HepG2 (cell line): ENCODE data around the gene SRSF11. TPM values are rescaled to one million over a fixed set of nuclear protein-coding genes. Genes with fewer than 3 reads are reported as not detected.

Experiments used
- CEBPZ ChIP-seq: IDR thresholded peaks from 2 replicates; pipeline ENCODE4 v1.6.1; 2012; ENCODE audit warnings: low read length, improper control_type of control experiment
- GFI1 ChIP-seq: sonication (generic); formaldehyde crosslinking; IDR thresholded peaks from 2 replicates; pipeline ENCODE4 v1.5.0; 2020; ENCODE audit warnings: missing genetic modification reagents, mild to moderate bottlenecking, borderline replicate concordance
- HCFC1 ChIP-seq: fragments of 150-350 bp; IDR thresholded peaks from 2 replicates; pipeline ENCODE4 v1.6.1; 2014; ENCODE audit warnings: low read depth, low read length
- HMG20A ChIP-seq: IDR thresholded peaks from 2 replicates; pipeline ENCODE4 v1.6.1; 2016; ENCODE audit warnings: borderline replicate concordance
- HOXD1 ChIP-seq: sonication (generic); formaldehyde crosslinking; IDR thresholded peaks from 2 replicates; pipeline ENCODE4 v1.5.0; 2020; ENCODE audit warnings: missing genetic modification reagents
- LRRFIP1 ChIP-seq: sonication (generic); formaldehyde crosslinking; conservative IDR thresholded peaks from 2 replicates; pipeline ENCODE4 v1.4.0; 2020; ENCODE audit warnings: missing genetic modification reagents
- MAX ChIP-seq: IDR thresholded peaks from 2 replicates; pipeline ENCODE4 v1.6.1; 2012; ENCODE audit warnings: inconsistent platforms
- MTF2 ChIP-seq: sonication (generic); formaldehyde crosslinking; IDR thresholded peaks from 2 replicates; pipeline ENCODE4 v1.5.0; 2020; ENCODE audit warnings: missing genetic modification reagents, borderline replicate concordance
- NCOA2 ChIP-seq: sonication (generic); formaldehyde crosslinking; IDR thresholded peaks from 2 replicates; pipeline ENCODE4 v1.8.0; 2022; ENCODE audit warnings: inconsistent platforms
- NFAT5 ChIP-seq: sonication (generic); formaldehyde crosslinking; IDR thresholded peaks from 2 replicates; pipeline ENCODE4 v1.4.0; 2020; ENCODE audit warnings: missing genetic modification reagents
- RBM39 ChIP-seq: fragments of 200-400 bp; formaldehyde crosslinking; IDR thresholded peaks from one replicate; pipeline ENCODE4 v1.6.1; 2018; ENCODE audit warnings: antibody characterized with exemption, mild to moderate bottlenecking, low read depth, low read length; ENCODE audit not compliant: poor library complexity, severe bottlenecking
- SMYD3 ChIP-seq: sonication (generic); formaldehyde crosslinking; IDR thresholded peaks from 2 replicates; pipeline ENCODE4 v1.8.1; 2023; ENCODE audit warnings: mild to moderate bottlenecking, missing genetic modification reagents
- SRY ChIP-seq: sonication (generic); formaldehyde crosslinking; IDR thresholded peaks from 2 replicates; pipeline ENCODE4 v1.8.0; 2022; ENCODE audit warnings: mild to moderate bottlenecking, missing genetic modification reagents
- THAP11 ChIP-seq: IDR thresholded peaks from 2 replicates; pipeline ENCODE4 v1.6.1; 2016; ENCODE audit warnings: missing biosample characterization, missing genetic modification reagents
- ZBTB3 ChIP-seq: sonication (generic); formaldehyde crosslinking; IDR thresholded peaks from 2 replicates; pipeline ENCODE4 v1.4.0; 2020; ENCODE audit warnings: low read depth, mild to moderate bottlenecking, moderate library complexity, missing genetic modification reagents, borderline replicate concordance
- ZBTB8A ChIP-seq: sonication (generic); formaldehyde crosslinking; IDR thresholded peaks from 2 replicates; pipeline ENCODE4 v1.4.0; 2020; ENCODE audit warnings: mild to moderate bottlenecking, low read depth, missing genetic modification reagents, borderline replicate concordance
- ZNF333 ChIP-seq: sonication (generic); formaldehyde crosslinking; IDR thresholded peaks from 2 replicates; pipeline ENCODE4 v1.4.0; 2020; ENCODE audit warnings: mild to moderate bottlenecking, missing genetic modification reagents, borderline replicate concordance
- ZNF354B ChIP-seq: sonication (generic); formaldehyde crosslinking; IDR thresholded peaks from 2 replicates; pipeline ENCODE4 v1.8.0; 2022; ENCODE audit warnings: mild to moderate bottlenecking, missing genetic modification reagents
- ZSCAN22 ChIP-seq: sonication (generic); formaldehyde crosslinking; IDR thresholded peaks from 2 replicates; pipeline ENCODE4 v1.4.0; 2020; ENCODE audit warnings: mild to moderate bottlenecking, missing genetic modification reagents
- polyA plus RNA-seq, 8 experiments: library from polyadenylated mRNA; depleted of rRNA in 3 of 8; stranded (reverse) in 7 of 8; unstranded in 1 of 8; fragments of >200 nt; fragmentation: Illumina TruSeq in 4 of 8; extraction: Trizol in 4 of 8; gene quantifications; 2 replicates each; pipeline versions ENCODE4 v1.2.1 to v1.2.3, GENCODE V29; 2011 to 2016; ENCODE audit warnings: low read depth in 4 of 8, missing spikeins in 1 of 8, mixed read lengths in 1 of 8; ENCODE audit not compliant: insufficient read depth in 1 of 8
- total RNA-seq, 5 experiments: library from RNA; depleted of rRNA; stranded (reverse); fragments of >200 nt; fragmentation: Illumina TruSeq; extraction: Trizol; gene quantifications; 2 replicates each; pipeline ENCODE4 v1.2.3, GENCODE V29; 2016; ENCODE audit warnings: low read depth in 1 of 5

SRSF11 gene
- total and polyA plus RNA-seq, 2 of the 13 experiments (the other 11 are each of a cell fraction or from before 2014, with no cell fraction given), result 118 to 381 TPM

GRCh38 chr1:70205434-70206118 lies 15.6 kb upstream of the SRSF11 start, which contains the start of gene LRRC40 (continued):
- TF ChIP-seq LRRFIP1, result no peak
- TF ChIP-seq GFI1 (CRISPR knock-in tag), result peak; percentile 73
- TF ChIP-seq HMG20A (CRISPR knock-in tag), result peak; percentile 34
- no peak; the same call in 1 of the 2 replicates for TF ChIP-seq SRY
- TF ChIP-seq HCFC1, result peak; percentile 83
- peak; percentile 95 for TF ChIP-seq THAP11 (CRISPR knock-in tag)
- TF ChIP-seq NCOA2 (CRISPR knock-in tag), result peak; percentile 58
- peak; percentile 91; the same call in 1 of the 2 replicates for TF ChIP-seq SMYD3
- peak; percentile 88 for TF ChIP-seq HOXD1
- TF ChIP-seq MTF2 (CRISPR knock-in tag), result no peak; the same call in 1 of the 2 replicates
- no peak for TF ChIP-seq ZSCAN22 (CRISPR knock-in tag)
- TF ChIP-seq CEBPZ, result no peak
- TF ChIP-seq RBM39, result no peak
- TF ChIP-seq ZBTB3 (CRISPR knock-in tag), result no peak
- no peak for TF ChIP-seq ZNF333 (CRISPR knock-in tag)
- TF ChIP-seq NFAT5, result no peak; the same call in 1 of the 2 replicates
- no peak; the same call in 1 of the 2 replicates for TF ChIP-seq ZNF354B (CRISPR knock-in tag)
- peak; percentile 38; the same call in 1 of the 2 replicates for TF ChIP-seq ZBTB8A (CRISPR knock-in tag)
- peak; percentile 82 for TF ChIP-seq MAX
